HepG2 (cell line): ENCODE measurements around the gene CIDEA. TPM values are rescaled to one million over a fixed set of nuclear protein-coding genes. Genes with fewer than 3 reads are reported as not detected.
A peak's percentile ranks its signal among the peaks of the same experiment; 100 is the strongest.

Experiments
- HNRNPLL ChIP-seq: fragments of 200-400 bp; formaldehyde crosslinking; IDR thresholded peaks from 2 replicates; pipeline ENCODE4 v1.6.1; 2017; ENCODE audit warnings: mild to moderate bottlenecking, low read depth, low read length; ENCODE audit not compliant: poor library complexity, severe bottlenecking
- SALL1 ChIP-seq: sonication (generic); formaldehyde crosslinking; IDR thresholded peaks from 2 replicates; pipeline ENCODE4 v1.8.0; 2022; ENCODE audit warnings: mild to moderate bottlenecking, missing genetic modification reagents
- ZNF10 ChIP-seq: sonication (generic); formaldehyde crosslinking; IDR thresholded peaks from 2 replicates; pipeline ENCODE4 v1.4.0; 2020; ENCODE audit warnings: mild to moderate bottlenecking, low read depth, missing genetic modification reagents, borderline replicate concordance
- ZNF256 ChIP-seq: sonication (generic); formaldehyde crosslinking; conservative IDR thresholded peaks from 2 replicates; pipeline ENCODE4 v1.4.0; 2020; ENCODE audit warnings: missing genetic modification reagents
- ZNF550 ChIP-seq: sonication (generic); formaldehyde crosslinking; IDR thresholded peaks from 2 replicates; pipeline ENCODE4 v1.4.0; 2020; ENCODE audit warnings: mild to moderate bottlenecking, missing genetic modification reagents, borderline replicate concordance
- ZNF737 ChIP-seq: sonication (generic); formaldehyde crosslinking; IDR thresholded peaks from 2 replicates; pipeline ENCODE4 v1.5.0; 2020; ENCODE audit warnings: missing genetic modification reagents, mild to moderate bottlenecking, borderline replicate concordance
- polyA plus RNA-seq, 8 experiments: library from polyadenylated mRNA; depleted of rRNA in 3 of 8; stranded (reverse) in 7 of 8; unstranded in 1 of 8; fragments of >200 nt; fragmentation: Illumina TruSeq in 4 of 8; extraction: Trizol in 4 of 8; gene quantifications; 2 replicates each; pipeline versions ENCODE4 v1.2.1 to v1.2.3, GENCODE V29; 2011 to 2016; ENCODE audit warnings: low read depth in 4 of 8, missing spikeins in 1 of 8, mixed read lengths in 1 of 8; ENCODE audit not compliant: insufficient read depth in 1 of 8
- total RNA-seq, 5 experiments: library from RNA; depleted of rRNA; stranded (reverse); fragments of >200 nt; fragmentation: Illumina TruSeq; extraction: Trizol; gene quantifications; 2 replicates each; pipeline ENCODE4 v1.2.3, GENCODE V29; 2016; ENCODE audit warnings: low read depth in 1 of 5
- TF ChIP-seq, protein P1 (sequence below): IDR thresholded peaks from 2 replicates; pipeline ENCODE4 v1.6.1; 2016; ENCODE audit warnings: missing genetic modification reagents, missing compliant biosample characterization
- TF ChIP-seq, protein P2 (sequence below): sonication (generic); formaldehyde crosslinking; IDR thresholded peaks from 2 replicates; pipeline ENCODE4 v1.5.1; 2020; ENCODE audit warnings: mild to moderate bottlenecking, missing genetic modification reagents, moderate library complexity
- TF ChIP-seq, protein P3 (sequence below): sonication (generic); formaldehyde crosslinking; IDR thresholded peaks from 2 replicates; pipeline ENCODE4 v1.4.0; 2020; ENCODE audit warnings: low read depth, missing genetic modification reagents
- TF ChIP-seq, protein P4 (sequence below): sonication (generic); formaldehyde crosslinking; IDR thresholded peaks from 2 replicates; pipeline ENCODE4 v1.4.0; 2020; ENCODE audit warnings: mild to moderate bottlenecking, missing genetic modification reagents, borderline replicate concordance

Gene CIDEA
- total and polyA plus RNA-seq, 2 of the 13 experiments (the other 11 are each of a cell fraction or from before 2014, with no cell fraction given): not detected

DNA sequence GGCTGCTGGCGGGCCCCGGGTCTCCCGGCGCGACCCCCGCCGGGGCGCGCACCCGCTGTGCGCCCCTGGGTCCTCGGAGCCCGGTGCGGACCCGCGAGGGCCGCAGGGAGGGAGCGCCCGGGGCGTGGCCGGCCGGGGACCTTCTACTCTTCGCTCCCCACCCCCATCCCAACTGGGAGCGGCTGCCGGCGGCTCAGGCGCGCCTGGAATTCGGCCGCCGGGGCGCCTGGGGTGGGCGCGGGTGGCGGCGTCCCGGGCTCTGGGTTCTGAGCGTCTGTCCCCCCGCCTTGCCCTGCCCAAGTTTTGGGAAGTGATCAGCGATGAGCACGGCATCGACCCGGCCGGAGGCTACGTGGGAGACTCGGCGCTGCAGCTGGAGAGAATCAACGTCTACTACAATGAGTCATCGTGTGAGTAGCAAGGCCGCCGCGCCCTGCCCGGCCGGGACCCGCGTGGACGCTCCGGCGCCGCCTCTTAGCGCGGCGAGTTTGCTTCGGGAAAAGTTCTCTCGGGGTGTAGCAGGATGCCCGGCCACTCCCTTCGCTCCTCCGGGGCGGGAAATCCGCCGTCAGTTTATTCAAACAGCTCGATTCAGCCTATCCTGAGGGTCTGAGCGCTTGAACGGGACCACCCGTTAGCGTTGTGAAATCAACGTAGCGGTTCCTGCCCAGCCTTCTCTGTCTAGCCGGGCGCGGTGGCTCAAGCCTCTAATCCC, 54.4 kb downstream of the CIDEA start (continued):
- TF ChIP-seq, protein P1, sequence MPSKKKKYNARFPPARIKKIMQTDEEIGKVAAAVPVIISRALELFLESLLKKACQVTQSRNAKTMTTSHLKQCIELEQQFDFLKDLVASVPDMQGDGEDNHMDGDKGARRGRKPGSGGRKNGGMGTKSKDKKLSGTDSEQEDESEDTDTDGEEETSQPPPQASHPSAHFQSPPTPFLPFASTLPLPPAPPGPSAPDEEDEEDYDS: no peak
- TF ChIP-seq ZNF10 (CRISPR knock-in tag) (no peak), SALL1 (CRISPR knock-in tag) (no peak), ZNF256 (CRISPR knock-in tag) (no peak), ZNF550 (CRISPR knock-in tag) (no peak), ZNF737 (CRISPR knock-in tag) (no peak), HNRNPLL (peak; percentile 69)
- TF ChIP-seq, protein P2, sequence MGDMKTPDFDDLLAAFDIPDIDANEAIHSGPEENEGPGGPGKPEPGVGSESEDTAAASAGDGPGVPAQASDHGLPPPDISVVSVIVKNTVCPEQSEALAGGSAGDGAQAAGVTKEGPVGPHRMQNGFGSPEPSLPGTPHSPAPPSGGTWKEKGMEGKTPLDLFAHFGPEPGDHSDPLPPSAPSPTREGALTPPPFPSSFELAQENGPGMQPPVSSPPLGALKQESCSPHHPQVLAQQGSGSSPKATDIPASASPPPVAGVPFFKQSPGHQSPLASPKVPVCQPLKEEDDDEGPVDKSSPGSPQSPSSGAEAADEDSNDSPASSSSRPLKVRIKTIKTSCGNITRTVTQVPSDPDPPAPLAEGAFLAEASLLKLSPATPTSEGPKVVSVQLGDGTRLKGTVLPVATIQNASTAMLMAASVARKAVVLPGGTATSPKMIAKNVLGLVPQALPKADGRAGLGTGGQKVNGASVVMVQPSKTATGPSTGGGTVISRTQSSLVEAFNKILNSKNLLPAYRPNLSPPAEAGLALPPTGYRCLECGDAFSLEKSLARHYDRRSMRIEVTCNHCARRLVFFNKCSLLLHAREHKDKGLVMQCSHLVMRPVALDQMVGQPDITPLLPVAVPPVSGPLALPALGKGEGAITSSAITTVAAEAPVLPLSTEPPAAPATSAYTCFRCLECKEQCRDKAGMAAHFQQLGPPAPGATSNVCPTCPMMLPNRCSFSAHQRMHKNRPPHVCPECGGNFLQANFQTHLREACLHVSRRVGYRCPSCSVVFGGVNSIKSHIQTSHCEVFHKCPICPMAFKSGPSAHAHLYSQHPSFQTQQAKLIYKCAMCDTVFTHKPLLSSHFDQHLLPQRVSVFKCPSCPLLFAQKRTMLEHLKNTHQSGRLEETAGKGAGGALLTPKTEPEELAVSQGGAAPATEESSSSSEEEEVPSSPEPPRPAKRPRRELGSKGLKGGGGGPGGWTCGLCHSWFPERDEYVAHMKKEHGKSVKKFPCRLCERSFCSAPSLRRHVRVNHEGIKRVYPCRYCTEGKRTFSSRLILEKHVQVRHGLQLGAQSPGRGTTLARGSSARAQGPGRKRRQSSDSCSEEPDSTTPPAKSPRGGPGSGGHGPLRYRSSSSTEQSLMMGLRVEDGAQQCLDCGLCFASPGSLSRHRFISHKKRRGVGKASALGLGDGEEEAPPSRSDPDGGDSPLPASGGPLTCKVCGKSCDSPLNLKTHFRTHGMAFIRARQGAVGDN: peak; percentile 79
- TF ChIP-seq, protein P3, sequence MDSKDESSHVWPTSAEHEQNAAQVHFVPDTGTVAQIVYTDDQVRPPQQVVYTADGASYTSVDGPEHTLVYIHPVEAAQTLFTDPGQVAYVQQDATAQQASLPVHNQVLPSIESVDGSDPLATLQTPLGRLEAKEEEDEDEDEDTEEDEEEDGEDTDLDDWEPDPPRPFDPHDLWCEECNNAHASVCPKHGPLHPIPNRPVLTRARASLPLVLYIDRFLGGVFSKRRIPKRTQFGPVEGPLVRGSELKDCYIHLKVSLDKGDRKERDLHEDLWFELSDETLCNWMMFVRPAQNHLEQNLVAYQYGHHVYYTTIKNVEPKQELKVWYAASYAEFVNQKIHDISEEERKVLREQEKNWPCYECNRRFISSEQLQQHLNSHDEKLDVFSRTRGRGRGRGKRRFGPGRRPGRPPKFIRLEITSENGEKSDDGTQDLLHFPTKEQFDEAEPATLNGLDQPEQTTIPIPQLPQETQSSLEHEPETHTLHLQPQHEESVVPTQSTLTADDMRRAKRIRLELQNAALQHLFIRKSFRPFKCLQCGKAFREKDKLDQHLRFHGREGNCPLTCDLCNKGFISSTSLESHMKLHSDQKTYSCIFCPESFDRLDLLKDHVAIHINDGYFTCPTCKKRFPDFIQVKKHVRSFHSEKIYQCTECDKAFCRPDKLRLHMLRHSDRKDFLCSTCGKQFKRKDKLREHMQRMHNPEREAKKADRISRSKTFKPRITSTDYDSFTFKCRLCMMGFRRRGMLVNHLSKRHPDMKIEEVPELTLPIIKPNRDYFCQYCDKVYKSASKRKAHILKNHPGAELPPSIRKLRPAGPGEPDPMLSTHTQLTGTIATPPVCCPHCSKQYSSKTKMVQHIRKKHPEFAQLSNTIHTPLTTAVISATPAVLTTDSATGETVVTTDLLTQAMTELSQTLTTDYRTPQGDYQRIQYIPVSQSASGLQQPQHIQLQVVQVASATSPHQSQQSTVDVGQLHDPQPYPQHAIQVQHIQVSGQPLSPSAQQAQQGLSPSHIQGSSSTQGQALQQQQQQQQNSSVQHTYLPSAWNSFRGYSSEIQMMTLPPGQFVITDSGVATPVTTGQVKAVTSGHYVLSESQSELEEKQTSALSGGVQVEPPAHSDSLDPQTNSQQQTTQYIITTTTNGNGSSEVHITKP (CRISPR knock-in tag): no peak
- TF ChIP-seq, protein P4, sequence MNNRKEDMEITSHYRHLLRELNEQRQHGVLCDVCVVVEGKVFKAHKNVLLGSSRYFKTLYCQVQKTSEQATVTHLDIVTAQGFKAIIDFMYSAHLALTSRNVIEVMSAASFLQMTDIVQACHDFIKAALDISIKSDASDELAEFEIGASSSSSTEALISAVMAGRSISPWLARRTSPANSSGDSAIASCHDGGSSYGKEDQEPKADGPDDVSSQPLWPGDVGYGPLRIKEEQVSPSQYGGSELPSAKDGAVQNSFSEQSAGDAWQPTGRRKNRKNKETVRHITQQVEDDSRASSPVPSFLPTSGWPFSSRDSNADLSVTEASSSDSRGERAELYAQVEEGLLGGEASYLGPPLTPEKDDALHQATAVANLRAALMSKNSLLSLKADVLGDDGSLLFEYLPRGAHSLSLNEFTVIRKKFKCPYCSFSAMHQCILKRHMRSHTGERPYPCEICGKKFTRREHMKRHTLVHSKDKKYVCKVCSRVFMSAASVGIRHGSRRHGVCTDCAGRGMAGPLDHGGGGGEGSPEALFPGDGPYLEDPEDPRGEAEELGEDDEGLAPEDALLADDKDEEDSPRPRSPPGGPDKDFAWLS (CRISPR knock-in tag): no peak
- TF ChIP-seq, all 625 proteins: peak for 39
